Left ventricle myocardium superior (tissue), 1 donor: ENCODE measurements around the gene CCR2. TPM values are rescaled to one million over a fixed set of nuclear protein-coding genes. Genes with fewer than 3 reads are reported as not detected.
"Not testable (repeated sequence)": the region's sequence is repeated elsewhere in the genome, so short reads cannot be mapped to it uniquely, and the experiment has no call there.

Experiments
- ATAC-seq: fragments of 200-7000 bp; cut with Tn5 transposase; one replicate; pipeline ENCODE4 v1.9.1; 2020; ENCODE audit warnings: mild to moderate bottlenecking, moderate library complexity
- DNase-seq: peaks from one replicate; pipeline ENCODE4 v3.0.0-alpha.2; 2020
- intact Hi-C: fragments of 100-400 bp; cut with micrococcal nuclease; formaldehyde crosslinking; loops from one replicate; pipeline ENCODE4 v1.11.0; 2022
- long read RNA-seq: library from polyadenylated mRNA; unstranded; transcript quantifications from one replicate; pipeline ENCODE4 v2.0.0, GENCODE V29; 2021
- total RNA-seq: library from RNA; stranded (reverse); fragmentation: NEBNext Ultra II Directional; extraction: Animal tissue kit (Norgen Biotek cat#: 25700); gene quantifications from one replicate; pipeline ENCODE4 v1.2.1, GENCODE V29; 2021
- donor health status: DM: no; HTN: yes; CAD: no; lungs with severe emphysema.

CCR2 gene
- total RNA-seq: 1.3 TPM
- long read RNA-seq: 0 reads

GRCh38 chr3:46353647-46354410 lies at the start of gene CCR2:
CCR2 (plus strand) TSS chr3:46354111; CDS start chr3:46357528, 3,417 bp downstream.
- intact Hi-C loops: no loop called here
- DNase-seq (no peak), ATAC-seq (no peak)

DNA sequence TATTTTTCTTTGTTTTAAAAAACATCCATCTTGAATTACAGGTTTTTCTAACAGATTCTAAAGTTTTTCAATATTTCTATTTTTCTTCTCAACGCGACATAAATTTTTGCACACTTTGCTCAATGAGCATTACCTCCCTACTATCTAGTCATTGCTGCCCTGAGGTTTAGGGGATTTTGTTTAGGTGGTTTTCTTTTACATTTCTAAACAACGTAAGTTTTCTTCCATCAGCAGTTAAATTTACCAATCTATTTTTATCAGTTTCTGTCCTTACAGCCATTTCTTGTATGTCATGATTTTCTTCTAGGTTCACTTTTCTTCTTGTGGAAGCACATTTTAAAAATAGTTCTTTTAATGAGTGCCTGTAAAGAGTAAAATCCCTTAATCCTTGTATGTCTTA lies 49.2 kb upstream of the CCR2 start:
- no peak for DNase-seq
- intact Hi-C loops: no loop called here
- ATAC-seq: no peak

DNA sequence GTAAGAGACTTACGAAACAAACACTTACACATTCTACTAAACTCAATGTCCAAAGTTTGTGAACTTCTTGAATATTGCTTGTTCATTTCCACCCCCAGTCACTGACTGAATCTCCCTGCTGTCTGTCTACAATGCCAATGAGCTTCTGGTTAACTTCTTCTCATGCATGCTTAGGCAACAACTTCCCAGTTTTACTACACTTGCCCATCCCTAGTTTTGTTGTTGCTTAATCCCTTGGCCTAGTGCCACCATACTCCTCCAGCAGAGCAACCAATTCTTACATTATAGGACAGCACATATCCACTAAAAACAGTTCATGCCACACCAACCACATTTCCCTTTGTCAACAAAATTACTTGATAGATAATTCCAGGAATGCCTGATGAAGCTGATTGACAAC lies 40.9 kb upstream of the CCR2 start:
- DNase-seq (no peak), ATAC-seq (peak; percentile 75)
- intact Hi-C loops: no loop called here

DNA sequence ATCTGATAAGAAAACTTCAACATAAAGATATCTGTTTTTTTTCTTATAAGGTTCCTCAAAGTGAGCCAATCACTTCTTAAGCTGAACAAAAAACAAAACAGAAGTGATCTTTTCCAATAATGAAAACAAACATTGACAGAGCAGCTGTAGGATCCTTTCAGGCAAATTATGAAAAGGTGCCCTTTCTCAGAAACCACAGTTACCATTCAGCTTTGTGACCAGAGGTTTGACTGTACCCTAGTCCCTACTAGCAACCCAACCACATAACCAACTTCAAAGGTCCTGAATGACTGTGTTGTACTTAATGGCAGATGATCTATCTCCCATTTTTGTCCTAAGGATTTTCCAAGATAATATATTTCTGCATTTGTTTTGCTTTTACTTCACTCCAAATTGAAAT lies 39.4 kb upstream of the CCR2 start:
- ATAC-seq (no peak), DNase-seq (no peak)
- intact Hi-C loops: no loop called here

DNA sequence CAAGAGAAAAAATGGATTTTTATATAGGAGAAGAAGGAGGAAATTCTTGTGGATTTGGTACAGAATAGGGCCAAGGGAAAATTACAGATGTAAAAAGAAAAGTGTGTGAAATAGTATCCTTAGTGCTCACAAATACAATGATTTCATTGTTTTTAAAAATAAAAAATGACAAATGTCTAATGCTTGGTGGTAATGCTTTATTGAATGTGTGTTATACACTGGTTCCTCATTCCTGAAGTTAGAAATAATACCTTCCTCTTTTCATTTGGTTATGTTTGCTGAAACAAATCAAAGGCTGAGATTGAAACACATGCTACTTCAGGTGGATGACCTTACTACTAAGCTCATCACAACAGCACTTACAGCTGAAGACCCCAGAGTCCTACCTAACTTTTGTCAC lies 37.7 kb upstream of the CCR2 start:
- no peak for ATAC-seq
- DNase-seq: no peak
- intact Hi-C loops: no loop called here

DNA sequence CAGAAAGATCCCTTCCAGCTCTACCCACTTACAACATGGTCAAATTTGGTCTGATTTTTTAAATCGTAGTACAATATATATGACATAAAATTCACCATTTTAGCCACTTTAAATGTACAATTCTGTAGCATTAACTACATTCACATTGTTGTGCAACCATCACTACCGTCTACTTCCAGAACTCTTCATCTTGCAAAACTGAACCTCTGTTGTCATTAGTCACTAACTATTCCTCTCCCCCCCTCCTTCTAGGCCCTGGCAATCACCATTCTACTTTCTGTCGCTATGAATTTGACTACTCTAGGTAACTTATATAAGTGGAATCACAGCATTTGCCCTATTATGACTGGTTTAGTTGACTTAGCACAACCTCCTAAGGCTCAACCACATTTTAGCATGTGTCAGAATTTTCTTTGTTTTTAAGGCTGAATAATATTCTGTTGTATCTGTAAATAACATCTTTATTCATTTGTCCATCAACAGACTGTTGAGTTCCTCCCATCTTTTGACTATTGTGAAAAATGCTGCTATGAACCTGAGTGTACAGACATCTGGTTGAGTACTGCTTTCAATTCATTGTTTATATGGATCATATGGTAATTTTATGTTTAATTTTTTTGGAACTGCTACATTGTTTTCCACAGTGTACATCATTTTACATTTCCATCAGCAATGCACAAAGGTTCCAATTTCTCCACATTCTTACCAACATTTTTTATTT lies 35.5 kb upstream of the CCR2 start:
- intact Hi-C loops: no loop called here
- no peak for ATAC-seq
- DNase-seq: no peak

GRCh38 chr3:46321461-46322104 lies 32.3 kb upstream of the CCR2 start:
- no peak for ATAC-seq
- intact Hi-C loops: no loop called here
- DNase-seq: no peak

- ATAC-seq: no peak
- intact Hi-C loops: no loop called here
- DNase-seq: no peak
Measured at GRCh38 chr3:46324036-46324435, 29.9 kb upstream of the CCR2 start.

DNA sequence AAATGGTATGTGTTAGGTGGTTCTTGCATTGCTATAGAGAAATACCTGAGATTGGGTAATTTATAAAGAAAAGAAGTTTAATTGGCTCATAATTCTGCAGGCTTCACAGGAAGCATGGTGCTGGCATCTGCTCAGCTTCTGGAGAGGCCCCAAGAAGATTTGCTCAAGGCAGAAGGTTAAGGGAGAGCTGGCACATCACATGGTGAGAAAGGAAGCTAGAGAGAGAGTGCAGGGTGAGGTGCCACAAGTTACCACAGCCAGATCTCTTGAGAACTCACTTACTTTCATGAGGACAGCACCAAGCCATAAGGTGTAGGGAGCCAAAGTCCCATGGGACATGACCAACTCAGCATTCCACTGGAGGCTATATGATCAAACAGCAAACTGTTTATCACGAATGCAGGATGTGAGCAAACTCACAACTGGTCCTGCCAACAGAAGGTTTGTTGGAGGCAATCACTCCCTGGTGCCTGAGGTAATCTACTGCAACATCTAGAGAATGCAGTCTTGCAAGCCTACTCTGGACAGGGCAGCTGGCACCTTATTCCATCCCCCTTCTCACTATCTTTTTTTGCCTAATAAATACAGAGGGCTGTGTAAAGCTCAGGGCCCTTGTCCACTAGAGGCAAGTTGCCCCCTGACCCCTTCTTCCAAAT lies 28.1 kb upstream of the CCR2 start:
- no peak for ATAC-seq
- intact Hi-C loops: no loop called here

GRCh38 chr3:46330676-46331075 lies 23.2 kb upstream of the CCR2 start:
- intact Hi-C loops, ATAC-seq, DNase-seq: not testable (repeated sequence)

More for the DNA sequence above, 28.1 kb upstream of the CCR2 start:
- DNase-seq: no peak

DNA sequence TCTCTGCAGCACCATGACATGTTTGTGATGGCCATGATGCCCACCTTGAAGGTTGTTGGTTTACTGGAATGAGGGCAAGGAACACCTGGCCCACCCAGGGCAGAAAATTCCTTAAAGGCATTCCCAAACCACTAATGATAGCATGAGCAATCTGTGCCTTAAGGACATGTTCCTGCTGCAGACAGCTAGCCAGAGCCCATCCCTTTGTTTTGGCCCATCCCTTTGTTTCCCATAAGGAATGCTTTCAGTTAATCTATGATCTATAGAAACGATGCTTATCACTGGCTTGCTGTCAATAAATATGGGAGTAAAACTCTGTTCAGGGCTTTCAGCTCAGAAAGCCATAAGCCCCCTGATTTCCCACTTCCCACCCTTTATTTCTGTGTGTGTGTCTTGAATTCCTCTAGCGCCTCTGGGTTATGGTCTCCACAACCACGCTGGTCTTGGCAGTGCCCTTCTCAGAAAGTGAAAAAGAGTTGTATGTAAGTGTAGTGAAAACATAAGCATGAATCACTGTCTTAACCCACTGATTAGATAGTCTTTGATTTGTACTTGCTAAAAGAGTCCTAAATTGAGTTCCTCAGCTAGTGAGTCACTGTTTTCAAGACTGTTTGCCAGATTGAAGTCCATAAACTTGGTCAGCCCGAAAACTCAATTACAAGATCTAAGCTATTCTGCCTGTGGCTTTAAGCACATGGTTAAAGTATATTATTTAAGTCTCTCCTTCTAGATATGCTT lies 19.0 kb upstream of the CCR2 start:
- ATAC-seq: no peak
- intact Hi-C loops: no loop called here
- no peak for DNase-seq

DNA sequence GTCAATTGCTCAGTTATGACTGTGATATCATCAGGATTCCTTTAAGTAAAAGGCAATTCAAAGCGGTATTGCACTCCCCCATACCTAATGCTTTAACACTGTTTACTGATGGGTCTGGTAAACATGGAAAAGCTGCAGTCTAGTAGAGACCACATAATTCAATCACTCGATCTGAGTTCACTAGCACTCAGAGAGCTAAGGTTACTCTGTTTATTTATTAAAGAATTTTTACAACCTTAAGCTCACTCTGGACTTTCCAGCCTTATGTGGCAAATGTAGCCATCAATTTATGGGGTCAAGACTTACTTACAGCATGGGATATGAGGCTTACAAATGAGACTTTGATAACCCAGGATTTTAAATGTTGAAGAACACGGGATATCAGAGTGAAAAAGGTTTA lies 18.4 kb upstream of the CCR2 start:
- DNase-seq (no peak), ATAC-seq (no peak)
- intact Hi-C loops: no loop called here

DNA sequence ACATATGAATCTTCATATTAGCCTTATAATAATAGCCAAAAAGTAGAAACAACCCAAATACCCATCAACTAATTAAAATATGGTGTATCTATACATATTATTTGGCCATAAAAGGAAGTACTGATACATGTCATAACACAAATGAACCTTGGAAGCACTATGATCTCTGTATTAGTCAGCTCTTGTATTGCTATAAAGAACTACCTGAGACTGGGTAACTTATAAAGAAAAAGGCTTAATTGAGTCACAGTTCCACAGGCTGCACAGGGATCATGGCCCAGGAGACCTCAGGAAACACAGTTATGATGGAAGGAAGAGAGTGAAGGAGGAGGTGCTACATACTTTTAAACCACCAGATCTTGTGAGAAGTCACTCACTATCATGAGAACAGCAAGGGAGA lies 16.0 kb upstream of the CCR2 start:
- ATAC-seq (no peak), DNase-seq (no peak)
- intact Hi-C loops: no loop called here

GRCh38 chr3:46338840-46339239 lies 15.1 kb upstream of the CCR2 start:
- intact Hi-C loops: no loop called here
- no peak for ATAC-seq
- DNase-seq: no peak

GRCh38 chr3:46344476-46344875 lies 9.4 kb upstream of the CCR2 start:
- intact Hi-C loops: no loop called here
- DNase-seq (no peak), ATAC-seq (no peak)

- DNase-seq: no peak
- intact Hi-C loops: no loop called here
- ATAC-seq: no peak
Measured at GRCh38 chr3:46348823-46349482, 5.0 kb upstream of the CCR2 start.

GRCh38 chr3:46349484-46350261 lies 4.2 kb upstream of the CCR2 start:
- intact Hi-C loops: no loop called here
- ATAC-seq (no peak), DNase-seq (no peak)

DNA sequence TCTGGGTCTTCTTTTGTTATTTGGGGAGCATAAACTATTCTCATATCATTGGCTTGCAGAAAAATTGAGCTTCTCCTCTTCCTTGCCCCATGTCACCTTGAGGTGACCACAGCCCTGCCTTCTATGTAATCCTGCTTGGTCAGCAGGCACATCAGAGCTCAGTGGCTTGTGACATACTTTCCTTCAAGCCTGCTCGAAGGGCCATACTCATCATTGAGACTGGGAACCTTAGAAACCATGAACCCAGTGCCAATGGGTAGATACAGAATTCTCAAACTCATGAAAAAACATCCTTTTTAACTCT lies 3.7 kb upstream of the CCR2 start:
- ATAC-seq (no peak), DNase-seq (no peak)
- intact Hi-C loops: no loop called here
